Epidermal melanocyte (primary cell): ENCODE results near the gene ARL4A.

Experiments
- DNase-seq: peaks from one replicate; pipeline ENCODE4 v3.0.0; 2011; ENCODE audit warnings: low spot score; ENCODE audit not compliant: insufficient read length

Gene ARL4A

DNA sequence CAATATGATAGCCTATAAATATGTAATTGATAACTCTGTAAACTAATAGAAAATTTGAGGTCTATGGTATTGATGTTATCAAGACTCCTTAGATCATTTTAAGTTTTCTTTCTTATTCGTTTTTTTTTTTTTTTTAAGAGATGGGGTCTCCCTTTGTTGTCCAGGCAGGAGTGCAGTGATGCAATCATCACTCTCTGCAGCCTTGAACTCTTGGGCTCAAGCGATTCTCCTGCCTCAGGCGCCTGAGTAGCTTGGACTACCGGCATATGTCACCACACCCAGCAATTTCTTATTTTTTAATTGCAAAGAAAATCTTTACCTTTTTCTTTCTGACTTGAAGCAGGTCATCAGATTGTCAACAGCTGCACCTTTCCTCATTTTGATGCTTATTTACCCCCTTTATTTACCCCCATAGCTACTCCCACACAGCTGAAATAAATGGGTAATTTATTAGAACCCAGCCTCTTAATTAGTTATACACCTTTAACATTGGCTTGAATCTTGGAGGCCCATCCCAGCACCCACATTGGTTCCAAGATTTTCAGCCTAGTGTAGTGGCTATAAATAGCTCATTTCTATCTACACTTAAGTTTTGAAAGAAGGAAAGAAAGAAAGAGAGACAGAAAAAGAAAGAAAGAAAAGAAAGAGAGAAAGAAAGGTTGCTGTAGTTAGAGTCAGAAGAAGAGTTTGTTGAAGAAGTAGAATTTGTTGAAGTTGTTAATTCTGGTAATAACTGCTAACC lies 38.3 kb downstream of the ARL4A start:
- DNase-seq, result no peak

DNA sequence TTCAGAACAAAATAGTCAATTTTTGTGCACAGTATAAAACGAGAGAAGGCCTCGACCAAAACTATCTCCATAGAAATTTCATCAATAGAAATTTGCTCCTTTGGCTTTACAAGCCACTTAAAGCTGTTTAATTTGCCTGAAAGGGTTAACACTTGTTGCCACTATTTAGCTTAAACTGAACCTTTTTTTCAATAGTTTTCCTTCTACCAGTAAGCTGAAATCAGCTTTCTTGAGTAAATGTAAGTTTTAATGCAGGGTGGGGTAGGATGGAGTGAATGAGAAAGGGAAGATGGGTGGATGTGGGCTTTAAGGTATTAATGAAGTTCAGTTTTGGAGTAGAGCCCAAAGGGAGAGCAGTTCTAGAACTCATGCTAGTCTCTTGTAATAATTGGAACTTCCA lies 39.5 kb downstream of the ARL4A start:
- no peak for DNase-seq

GRCh38 chr7:12727455-12728191 lies 40.2 kb downstream of the ARL4A start:
- no peak for DNase-seq

GRCh38 chr7:12728192-12728538 lies 40.7 kb downstream of the ARL4A start:
- no peak for DNase-seq

GRCh38 chr7:12729112-12729511 lies 41.7 kb downstream of the ARL4A start:
- no peak for DNase-seq

- DNase-seq, result no peak
These were observed 43.1 kb downstream of the ARL4A start for GRCh38 chr7:12730523-12730922.

DNA sequence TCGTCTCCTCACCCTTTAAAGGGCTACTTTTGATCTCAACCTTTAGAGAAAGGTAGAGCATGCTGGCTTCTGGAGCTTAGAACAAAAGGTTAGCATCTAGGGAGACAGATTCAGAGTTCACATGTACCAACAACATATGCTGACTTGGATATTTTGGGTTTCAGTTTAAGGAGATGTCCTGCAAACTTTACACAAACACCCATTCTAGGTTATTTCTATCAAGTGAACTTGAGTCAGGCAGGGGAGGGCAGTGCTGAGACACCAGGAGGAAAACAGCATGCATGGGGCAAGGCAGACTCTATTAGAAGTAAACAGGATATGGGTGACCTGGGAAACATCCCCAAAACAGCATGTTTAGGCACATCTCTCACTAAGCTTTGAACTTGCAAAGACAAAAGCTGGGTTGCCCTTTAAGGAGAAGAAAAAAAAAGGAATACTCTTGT lies 43.8 kb downstream of the ARL4A start:
- no peak for DNase-seq

- DNase-seq, result no peak
These were observed 44.3 kb downstream of the ARL4A start for GRCh38 chr7:12731775-12732174.

GRCh38 chr7:12732428-12732827 lies 45.0 kb downstream of the ARL4A start:
- DNase-seq, result no peak

DNA sequence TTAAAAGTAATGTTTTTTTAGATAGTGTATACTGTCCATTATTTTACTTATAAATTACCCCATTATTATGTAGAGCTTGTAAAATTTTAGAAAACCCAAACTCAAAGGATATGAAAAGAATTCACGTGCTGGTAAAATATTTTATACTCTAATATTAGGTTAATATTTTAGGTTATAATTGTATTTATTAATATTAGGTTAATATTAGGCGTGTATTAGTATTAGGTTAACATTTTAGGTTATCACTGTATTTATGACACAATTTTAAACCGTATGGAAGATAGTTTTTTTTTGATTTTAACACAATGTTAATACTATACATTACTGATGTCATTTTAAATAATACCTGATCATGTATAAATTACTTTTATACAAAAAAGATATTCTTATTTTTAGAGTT lies 48.5 kb downstream of the ARL4A start:
- DNase-seq, result no peak

DNA sequence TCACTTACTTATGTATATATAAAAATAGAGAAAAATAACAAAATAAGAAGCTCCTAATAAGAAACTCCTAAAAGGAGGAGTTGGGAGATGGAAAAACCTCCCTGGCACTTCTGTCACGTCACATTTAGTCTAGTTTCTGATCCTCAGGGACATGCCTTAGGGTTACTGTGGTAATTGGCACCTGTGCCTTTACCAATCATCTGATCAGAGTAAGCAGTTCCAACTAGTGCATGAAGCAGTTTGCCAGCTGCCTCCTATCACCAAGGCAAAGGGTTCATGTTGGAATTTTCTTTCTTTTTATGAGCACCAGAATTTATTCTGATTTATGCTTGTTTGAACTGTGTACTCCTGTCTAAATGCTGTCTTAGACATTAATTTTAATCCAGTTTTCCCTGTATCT lies 49.9 kb downstream of the ARL4A start:
- DNase-seq, result no peak

GRCh38 chr7:12737836-12738235 lies 50.4 kb downstream of the ARL4A start:
- DNase-seq, result no peak

DNA sequence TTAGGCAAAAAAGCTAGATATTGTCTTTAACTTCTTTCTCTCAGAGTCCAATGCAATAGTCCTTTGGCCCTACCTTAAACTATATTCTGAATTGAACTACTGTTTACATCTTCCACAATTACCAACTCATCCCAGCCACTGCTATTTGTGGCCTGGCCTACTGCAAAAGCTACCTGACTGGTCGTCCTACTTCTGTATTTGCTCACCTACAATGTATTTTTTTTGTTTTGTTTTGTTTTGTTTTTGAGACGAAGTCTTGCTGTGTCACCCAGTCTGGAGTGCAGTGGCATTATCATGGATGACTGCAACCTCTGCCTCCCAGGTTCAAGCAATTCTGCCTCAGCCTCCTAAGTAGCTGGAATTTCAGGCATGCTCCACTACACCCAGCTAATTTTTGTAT lies 51.2 kb downstream of the ARL4A start:
- DNase-seq, result no peak
